K562 (cell line): Measurements from ENCODE around the gene CPOX. TPM values are rescaled to one million over a fixed set of nuclear protein-coding genes. Genes with fewer than 3 reads are reported as not detected.

Experiments used
- ATAC-seq: fragments of 200-7000 bp; cut with Tn5 transposase; 3 replicates; pipeline ENCODE4 v1.9.1; 2020; ENCODE audit warnings: moderate library complexity
- BruUV-seq: library from RNA; stranded (reverse); fragments of 400-500 nt; replicated peaks from 2 replicates; lab custom pipeline; 2021; lab: Mats Ljungman, UMichigan
- CTCF ChIA-PET: fragments of 300-600 bp; formaldehyde crosslinking; extraction: SDS; loops from one replicate; lab custom pipeline; 2021; ENCODE audit warnings: low intra/inter-chr PET ratio; lab: Yijun Ruan, JAX
- POLR2A ChIA-PET: fragments of 300-600, 350-650 bp; sonication (Branson Sonifier 250); formaldehyde crosslinking; extraction: SDS; loops from one replicate; lab custom pipeline; 2021; ENCODE audit warnings: antibody characterized with exemption, inconsistent platforms; lab: Yijun Ruan, JAX
- DNase-seq, 4 experiments: peaks; one replicate each; pipeline versions ENCODE4 v3.0.0 to v3.0.0-alpha.2; 2011 to 2018; ENCODE audit warnings: low spot score in 3 of 4, mixed read lengths in 3 of 4; ENCODE audit errors: extremely low read depth in 1 of 4
- FAIRE-seq: peaks from 2 replicates; lab custom pipeline; 2011; peaks lifted over from hg19 to GRCh38; lab: Jason Lieb, UNC
- H2AFZ ChIP-seq: 2 replicates; pipeline ENCODE4 v1.6.0; 2011; ENCODE audit warnings: low read depth, low read length, control low read depth, inconsistent platforms
- H3K27ac ChIP-seq: fragments of 200-600 bp; 3 replicates; pipeline ENCODE4 v1.8.0; 2011; ENCODE audit warnings: low read depth, mild to moderate bottlenecking, control low read depth, inconsistent platforms, low read length, moderate library complexity, mixed read lengths; ENCODE audit errors: extremely low read depth
- H3K27me3 ChIP-seq, 2 experiments: fragments of 300-600 bp in 1 of 2; 2 replicates in 1 of 2; 3 replicates in 1 of 2; pipeline versions ENCODE4 v1.6.0 to v1.8.0; 2011; ENCODE audit warnings: inconsistent platforms in 2 of 2, low read length in 2 of 2, mild to moderate bottlenecking in 1 of 2, mixed read lengths in 1 of 2, moderate library complexity in 1 of 2; ENCODE audit not compliant: control insufficient read depth in 2 of 2, insufficient read depth in 2 of 2
- H3K36me3 ChIP-seq: fragments of 300-600 bp; 3 replicates; pipeline ENCODE4 v1.8.0; 2011; ENCODE audit warnings: mild to moderate bottlenecking, low read length, inconsistent platforms; ENCODE audit not compliant: control insufficient read depth, insufficient read depth
- H3K4me1 ChIP-seq, 2 experiments: fragments of 200-600 bp in 1 of 2; replicated peaks in 1 of 2; 2 replicates in 1 of 2; 3 replicates in 1 of 2; pipeline versions ENCODE4 v1.5.1 to v1.8.0; 2011; ENCODE audit warnings: inconsistent platforms in 2 of 2, low read length in 2 of 2, mild to moderate bottlenecking in 1 of 2, mixed read lengths in 1 of 2, moderate library complexity in 1 of 2; ENCODE audit not compliant: control insufficient read depth in 2 of 2, insufficient read depth in 2 of 2
- H3K4me2 ChIP-seq: 2 replicates; pipeline ENCODE4 v1.6.1; 2011; ENCODE audit warnings: low read length, control low read depth, inconsistent platforms, mixed read lengths; ENCODE audit not compliant: insufficient read depth
- H3K4me3 ChIP-seq: fragments of 200-600 bp; sonication (generic), shearing (Covaris generic); 2 replicates; pipeline ENCODE4 v1.5.1; 2016; ENCODE audit warnings: control low read depth, inconsistent platforms
- H3K79me2 ChIP-seq: fragments of 200-600 bp; 3 replicates; pipeline ENCODE4 v1.8.0; 2011; ENCODE audit warnings: low read length, inconsistent platforms; ENCODE audit not compliant: control insufficient read depth, insufficient read depth
- H3K9ac ChIP-seq, 2 experiments: 2 replicates each; pipeline versions ENCODE4 v1.6.0 to v1.6.1; 2011; ENCODE audit warnings: low read depth in 2 of 2, low read length in 2 of 2, control low read depth in 1 of 2, inconsistent platforms in 1 of 2, mild to moderate bottlenecking in 1 of 2, mixed read lengths in 1 of 2; ENCODE audit not compliant: insufficient read depth in 1 of 2
- H3K9me1 ChIP-seq: one replicate; pipeline ENCODE4 v1.6.0; 2011; ENCODE audit warnings: inconsistent platforms, mild to moderate bottlenecking, low read length, moderate library complexity; ENCODE audit not compliant: control insufficient read depth, insufficient read depth
- H3K9me3 ChIP-seq: replicated peaks from 2 replicates; pipeline ENCODE4 v1.5.1; 2011; ENCODE audit warnings: low read depth, low read length, inconsistent platforms; ENCODE audit not compliant: control insufficient read depth, insufficient read depth
- H4K20me1 ChIP-seq: replicated peaks from 2 replicates; pipeline ENCODE4 v1.6.1; 2011; ENCODE audit warnings: low read length, inconsistent platforms, mixed read lengths; ENCODE audit not compliant: control insufficient read depth, insufficient read depth
- CC2D1A ChIP-seq: fragments of 450-650 bp; IDR thresholded peaks from 2 replicates; pipeline ENCODE4 v1.6.1; 2017; ENCODE audit warnings: mild to moderate bottlenecking
- CEBPG ChIP-seq, 3 experiments: fragments of 200-800 bp in 1 of 3; sonication (Bioruptor generic) in 1 of 3; sonication (generic) in 1 of 3; formaldehyde crosslinking in 1 of 3; IDR thresholded peaks in 2 of 3; conservative IDR thresholded peaks in 1 of 3; 2 replicates each; pipeline versions ENCODE4 v1.6.1 to v1.8.0; 2016 to 2022; ENCODE audit warnings: missing compliant biosample characterization in 2 of 3, missing genetic modification characterization in 2 of 3, mild to moderate bottlenecking in 1 of 3, missing genetic modification reagents in 1 of 3
- ETV1 ChIP-seq: fragments of 450-650 bp; conservative IDR thresholded peaks from 2 replicates; pipeline ENCODE4 v1.6.1; 2016; ENCODE audit warnings: missing genetic modification characterization, control low read depth, low read depth, missing compliant biosample characterization
- POLR2H ChIP-seq: IDR thresholded peaks from 2 replicates; pipeline ENCODE4 v1.6.1; 2016; ENCODE audit warnings: missing genetic modification characterization, low read depth, mild to moderate bottlenecking, control low read depth, missing compliant biosample characterization, moderate library complexity
- RBM22 ChIP-seq: fragments of 200-400 bp; formaldehyde crosslinking; IDR thresholded peaks from 2 replicates; pipeline ENCODE4 v1.6.1; 2018; ENCODE audit warnings: low read length, low read depth; ENCODE audit not compliant: poor library complexity, severe bottlenecking
- SP2 ChIP-seq: IDR thresholded peaks from 2 replicates; pipeline ENCODE4 v1.6.1; 2011; ENCODE audit warnings: mild to moderate bottlenecking, low read depth, low read length, moderate library complexity; ENCODE audit not compliant: poor library complexity, severe bottlenecking; ENCODE audit errors: extremely low read depth
- TAL1 ChIP-seq: fragments of 450-650 bp; IDR thresholded peaks from 2 replicates; pipeline ENCODE4 v1.6.1; 2016; ENCODE audit warnings: mild to moderate bottlenecking
- TGIF2 ChIP-seq: sonication (generic); formaldehyde crosslinking; IDR thresholded peaks from 2 replicates; pipeline ENCODE4 v1.8.1; 2022; ENCODE audit warnings: mild to moderate bottlenecking, missing genetic modification reagents, moderate library complexity
- ZNF584 ChIP-seq: fragments of 200-800 bp; sonication (Bioruptor generic); IDR thresholded peaks from 2 replicates; pipeline ENCODE4 v1.6.1; 2016; ENCODE audit warnings: low read depth, mild to moderate bottlenecking, missing genetic modification characterization, missing compliant biosample characterization
- WGBS: fragments of 100-300 bp; shearing (Covaris generic); methylation state at CpG from one replicate; pipeline ENCODE4 v1.1.6; 2016; ENCODE audit warnings: low coverage, mixed read lengths; ENCODE audit not compliant: insufficient coverage; ENCODE audit errors: missing lambda C conversion rate; 5-methylcytosine and 5-hydroxymethylcytosine counted together
- in situ Hi-C: fragments of 300-500 bp; cut with MboI; formaldehyde crosslinking; loops from 4 replicates; pipeline ENCODE4 v1.15.0; 2018; ENCODE audit warnings: inconsistent platforms, mixed read lengths
- intact Hi-C: fragments of 100-400 bp; cut with micrococcal nuclease; formaldehyde crosslinking; loops from 2 replicates; pipeline ENCODE4 v1.14.2; 2022
- polyA plus RNA-seq, 8 experiments: library from polyadenylated mRNA; depleted of rRNA in 4 of 8; stranded (reverse) in 5 of 8; unstranded in 3 of 8; fragments of >200 nt; fragmentation: Nextera tagmentation in 2 of 8; fragmentation: Illumina TruSeq in 1 of 8; extraction: Ambion mirVana in 2 of 8; extraction: Trizol in 1 of 8; gene quantifications; 2 replicates each; pipeline versions ENCODE4 v1.2.1 to v1.2.3, GENCODE V29; 2011 to 2014; ENCODE audit warnings: inconsistent platforms in 1 of 8, missing spikeins in 1 of 8
- total RNA-seq, 7 experiments: library from RNA; depleted of rRNA in 6 of 7; stranded (reverse); fragments of >200 nt in 6 of 7; fragmentation: Illumina TruSeq in 2 of 7; extraction: Trizol in 2 of 7; gene quantifications; 2 replicates each; pipeline versions ENCODE4 v1.2.1 to v1.2.3, GENCODE V29; 2011 to 2021; ENCODE audit warnings: low replicate concordance in 1 of 7
- TF ChIP-seq, protein P1 (sequence below): IDR thresholded peaks from 2 replicates; pipeline ENCODE4 v1.6.1; 2016; ENCODE audit warnings: missing genetic modification characterization, missing compliant biosample characterization

The CPOX gene
- total and polyA plus RNA-seq, 9 of the 15 experiments (the other 6 are each of a cell fraction or from before 2014, with no cell fraction given): 14.6 to 82.1 (median 24.8) TPM

GRCh38 chr3:98532709-98533571 lies 60.5 kb downstream of the CPOX start:
- Histone ChIP-seq H4K20me1 (no peaks in the 10 kb centered on the region), H2AFZ (peak overlapping the region; percentile 33; the same call in 1 of the 2 replicates), H3K9me3 (no peaks in the 10 kb centered on the region), H3K4me1 (peaks cover 6 to 9% of the 10 kb centered on the region in 2 experiments; a peak in 3 of 5 replicates), H3K9ac (no peak overlapping the region), H3K36me3 (no peaks in the 10 kb centered on the region), H3K27me3 (no peaks in the 10 kb centered on the region), H3K4me2 (no peak overlapping the region), H3K4me3 (no peak overlapping the region), H3K79me2 (no peaks in the 10 kb centered on the region), H3K9me1 (no peaks in the 10 kb centered on the region), H3K27ac (no peak overlapping the region)
- in situ Hi-C loops (no loop called here), intact Hi-C loops (no loop called here)
- ATAC-seq (peak; percentile 34; the same call in 1 of the 3 replicates), FAIRE-seq (no peak), DNase-seq (no peak)
- BruUV-seq: no TSS peak
- CTCF ChIA-PET: no interaction called here
- POLR2A ChIA-PET: interaction anchor here (0.6 to 1.1 kb wide), 3 partner anchors 10 to 1243 kb away, joined by 3 read pairs; partner anchors contain the start of gene CLDND1
- WGBS: 59% methylated on average over 3 of the region's 6 CpGs
- TF ChIP-seq CEBPG (CRISPR knock-in tag; IDR thresholded peaks at IDR 0.05): no peak
- TF ChIP-seq CEBPG (tag; conservative IDR thresholded peaks at IDR 0.05 in 1 of 2, IDR thresholded peaks at IDR 0.05 in 1 of 2): no peak
- TF ChIP-seq ZNF584 (CRISPR knock-in tag): no peak
- TF ChIP-seq RBM22: no peak
- no peak for TF ChIP-seq TAL1
- no peak for TF ChIP-seq POLR2H (tag)
- no peak for TF ChIP-seq TGIF2 (CRISPR knock-in tag)
- TF ChIP-seq CC2D1A: no peak
- TF ChIP-seq SP2: no peak
- TF ChIP-seq ETV1 (tag): no peak
- TF ChIP-seq, protein P1, sequence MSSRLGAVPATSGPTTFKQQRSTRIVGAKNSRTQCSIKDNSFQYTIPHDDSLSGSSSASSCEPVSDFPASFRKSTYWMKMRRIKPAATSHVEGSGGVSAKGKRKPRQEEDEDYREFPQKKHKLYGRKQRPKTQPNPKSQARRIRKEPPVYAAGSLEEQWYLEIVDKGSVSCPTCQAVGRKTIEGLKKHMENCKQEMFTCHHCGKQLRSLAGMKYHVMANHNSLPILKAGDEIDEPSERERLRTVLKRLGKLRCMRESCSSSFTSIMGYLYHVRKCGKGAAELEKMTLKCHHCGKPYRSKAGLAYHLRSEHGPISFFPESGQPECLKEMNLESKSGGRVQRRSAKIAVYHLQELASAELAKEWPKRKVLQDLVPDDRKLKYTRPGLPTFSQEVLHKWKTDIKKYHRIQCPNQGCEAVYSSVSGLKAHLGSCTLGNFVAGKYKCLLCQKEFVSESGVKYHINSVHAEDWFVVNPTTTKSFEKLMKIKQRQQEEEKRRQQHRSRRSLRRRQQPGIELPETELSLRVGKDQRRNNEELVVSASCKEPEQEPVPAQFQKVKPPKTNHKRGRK: no peak
